IMR-90 (cell line): Measurements from ENCODE around the gene RPS6KA2. TPM values are rescaled to one million over a fixed set of nuclear protein-coding genes. Genes with fewer than 3 reads are reported as not detected.

Source experiments
- ATAC-seq: fragments of 200-7000 bp; cut with Tn5 transposase; 2 replicates; pipeline ENCODE4 v1.9.1; 2020; ENCODE audit warnings: low read depth, mild to moderate bottlenecking, moderate library complexity
- BruUV-seq: library from RNA; stranded (reverse); fragments of 400-500 nt; replicated peaks from 2 replicates; lab custom pipeline; 2021; lab: Mats Ljungman, UMichigan
- CTCF ChIA-PET: fragments of 300-600 bp; formaldehyde crosslinking; extraction: SDS; loops from one replicate; lab custom pipeline; 2021; ENCODE audit warnings: antibody characterized with exemption; lab: Yijun Ruan, JAX
- POLR2A ChIA-PET: fragments of 300-600 bp; sonication (Branson Sonifier 250); formaldehyde crosslinking; loops from one replicate; lab custom pipeline; 2022; ENCODE audit warnings: antibody characterized with exemption; ENCODE audit not compliant: unreplicated experiment; lab: Charles Lee
- DNase-seq: peaks from one replicate; pipeline ENCODE4 v3.0.0; 2013
- H2AFZ ChIP-seq: replicated peaks from 2 replicates; pipeline ENCODE3; 2013; ENCODE audit warnings: low read length, mild to moderate bottlenecking; ENCODE audit not compliant: poor library complexity
- H2AK5ac ChIP-seq: 2 replicates; pipeline ENCODE4 v1.6.1; 2013; ENCODE audit warnings: low read depth, low read length, inconsistent platforms
- H2AK9ac ChIP-seq: replicated peaks from 2 replicates; pipeline ENCODE3; 2013; ENCODE audit warnings: mild to moderate bottlenecking, low read depth, low read length, moderate library complexity; ENCODE audit not compliant: poor library complexity
- H2BK120ac ChIP-seq: 2 replicates; pipeline ENCODE4 v1.6.1; 2013; ENCODE audit warnings: low read depth, low read length, inconsistent platforms
- H2BK15ac ChIP-seq: 3 replicates; pipeline ENCODE4 v1.6.1; 2013; ENCODE audit warnings: low read depth, low read length, inconsistent platforms
- H2BK20ac ChIP-seq: 2 replicates; pipeline ENCODE4 v1.6.1; 2013; ENCODE audit warnings: low read depth, mild to moderate bottlenecking, inconsistent platforms, low read length, moderate library complexity
- H2BK5ac ChIP-seq: 2 replicates; pipeline ENCODE4 v1.6.1; 2013; ENCODE audit warnings: mild to moderate bottlenecking, low read depth, low read length, inconsistent platforms; ENCODE audit not compliant: poor library complexity, severe bottlenecking
- H3K14ac ChIP-seq: replicated peaks from 2 replicates; pipeline ENCODE4 v1.6.1; 2013; ENCODE audit warnings: low read depth, low read length, inconsistent platforms
- H3K18ac ChIP-seq: 2 replicates; pipeline ENCODE4 v1.6.1; 2013; ENCODE audit warnings: low read depth, low read length, control low read depth
- H3K23ac ChIP-seq: 2 replicates; pipeline ENCODE4 v1.6.1; 2013; ENCODE audit warnings: low read depth, low read length, inconsistent platforms
- H3K27ac ChIP-seq: 2 replicates; pipeline ENCODE4 v1.5.1; 2013; ENCODE audit warnings: mild to moderate bottlenecking, control low read depth, low read length; ENCODE audit not compliant: insufficient read depth
- H3K27me3 ChIP-seq: 2 replicates; pipeline ENCODE4 v1.6.1; 2013; ENCODE audit warnings: low read length; ENCODE audit not compliant: control insufficient read depth, insufficient read depth
- H3K36me3 ChIP-seq: 2 replicates; pipeline ENCODE4 v1.6.1; 2013; ENCODE audit warnings: low read length, mixed read lengths; ENCODE audit not compliant: control insufficient read depth, insufficient read depth
- H3K4ac ChIP-seq: 2 replicates; pipeline ENCODE4 v1.6.1; 2013; ENCODE audit warnings: low read depth, low read length, inconsistent platforms
- H3K4me1 ChIP-seq: 2 replicates; pipeline ENCODE4 v1.6.1; 2013; ENCODE audit warnings: low read length, mixed read lengths; ENCODE audit not compliant: control insufficient read depth, insufficient read depth
- H3K4me2 ChIP-seq: 2 replicates; pipeline ENCODE4 v1.6.1; 2013; ENCODE audit warnings: low read depth, mild to moderate bottlenecking, control low read depth, low read length, moderate library complexity
- H3K4me3 ChIP-seq: 2 replicates; pipeline ENCODE4 v1.5.1; 2013; ENCODE audit warnings: low read depth, mild to moderate bottlenecking, control low read depth, low read length, moderate library complexity; ENCODE audit not compliant: insufficient read depth
- H3K56ac ChIP-seq: 2 replicates; pipeline ENCODE4 v1.6.1; 2013; ENCODE audit warnings: low read length, inconsistent platforms; ENCODE audit not compliant: insufficient read depth; ENCODE audit errors: extremely low read depth
- H3K79me1 ChIP-seq, 2 experiments: 2 replicates each; pipeline ENCODE4 v1.6.1; 2013; ENCODE audit warnings: low read length in 2 of 2, inconsistent platforms in 1 of 2, low read depth in 1 of 2
- H3K9ac ChIP-seq: 2 replicates; pipeline ENCODE4 v1.6.1; 2013; ENCODE audit warnings: low read depth, low read length, control low read depth
- H3K9me1 ChIP-seq: 2 replicates; pipeline ENCODE4 v1.6.1; 2013; ENCODE audit warnings: low read length, inconsistent platforms; ENCODE audit not compliant: insufficient read depth
- H3K9me3 ChIP-seq: 2 replicates; pipeline ENCODE4 v1.6.1; 2013; ENCODE audit warnings: low read length; ENCODE audit not compliant: control insufficient read depth, insufficient read depth
- H4K20me1 ChIP-seq: 2 replicates; pipeline ENCODE4 v1.6.1; 2013; ENCODE audit warnings: low read length, inconsistent platforms; ENCODE audit not compliant: insufficient read depth
- H4K5ac ChIP-seq: 2 replicates; pipeline ENCODE4 v1.6.1; 2013; ENCODE audit warnings: mild to moderate bottlenecking, low read depth, low read length, control low read depth
- H4K8ac ChIP-seq, 2 experiments: 2 replicates each; pipeline ENCODE4 v1.6.1; 2013; ENCODE audit warnings: low read depth in 2 of 2, low read length in 2 of 2, control low read depth in 1 of 2, inconsistent platforms in 1 of 2
- H4K91ac ChIP-seq: 2 replicates; pipeline ENCODE4 v1.6.1; 2013; ENCODE audit warnings: low read depth, low read length, inconsistent platforms; ENCODE audit not compliant: insufficient read depth
- BHLHE40 ChIP-seq: fragments of 150-350 bp; IDR thresholded peaks from 2 replicates; pipeline ENCODE4 v1.6.1; 2016; ENCODE audit warnings: mild to moderate bottlenecking, low read depth, low read length
- CHD1 ChIP-seq: IDR thresholded peaks from 2 replicates; pipeline ENCODE4 v1.6.1; 2012; ENCODE audit warnings: low read depth, low read length, improper control_type of control experiment
- FOS ChIP-seq: fragments of 150-350 bp; IDR thresholded peaks from 2 replicates; pipeline ENCODE4 v1.6.1; 2016; ENCODE audit warnings: low read depth, low read length
- MAZ ChIP-seq: IDR thresholded peaks from 2 replicates; pipeline ENCODE4 v1.6.1; 2012; ENCODE audit warnings: low read depth, mild to moderate bottlenecking, low read length, improper control_type of control experiment, moderate library complexity, borderline replicate concordance
- MXI1 ChIP-seq: IDR thresholded peaks from 2 replicates; pipeline ENCODE4 v1.6.1; 2012; ENCODE audit warnings: low read depth, mild to moderate bottlenecking, low read length, moderate library complexity, borderline replicate concordance
- RCOR1 ChIP-seq: IDR thresholded peaks from 2 replicates; pipeline ENCODE4 v1.6.1; 2012; ENCODE audit warnings: mild to moderate bottlenecking, low read length, improper control_type of control experiment; ENCODE audit not compliant: insufficient replicate concordance
- RFX5 ChIP-seq: IDR thresholded peaks from 2 replicates; pipeline ENCODE4 v1.8.0; 2012; ENCODE audit warnings: low read depth, mild to moderate bottlenecking, low read length, moderate library complexity
- SMC3 ChIP-seq: fragments of 150-350 bp; IDR thresholded peaks from 2 replicates; pipeline ENCODE4 v1.6.1; 2016; ENCODE audit warnings: low read depth, mild to moderate bottlenecking, antibody characterized with exemption, low read length, moderate library complexity
- WGBS, 2 experiments: methylation state at CpG; one replicate each; pipeline versions ENCODE4 v1.1.5 to v1.1.7; 2013; ENCODE audit warnings: missing lambda C conversion rate in 2 of 2; ENCODE audit not compliant: insufficient read length in 1 of 2; ENCODE audit errors: extremely low coverage in 2 of 2; 5-methylcytosine and 5-hydroxymethylcytosine counted together
- dilution Hi-C: fragments of 300-500 bp; cut with HindIII; formaldehyde crosslinking; loops from one replicate; pipeline ENCODE4 v1.14.3; 2018; ENCODE audit warnings: low sequenced_read_pairs; ENCODE audit not compliant: unreplicated experiment
- in situ Hi-C: fragments of 300-500 bp; cut with MboI; formaldehyde crosslinking; loops from 3 replicates; pipeline ENCODE4 v1.14.3; 2019; ENCODE audit warnings: low sequenced_read_pairs, inconsistent platforms, mixed read lengths
- intact Hi-C: fragments of 100-400 bp; cut with micrococcal nuclease; formaldehyde crosslinking; loops from 2 replicates; pipeline ENCODE4 v1.10.0; 2022
- polyA plus RNA-seq, 3 experiments: library from polyadenylated mRNA; depleted of rRNA; stranded (reverse); fragments of >200 nt; gene quantifications; 2 replicates each; pipeline ENCODE4 v1.2.3, GENCODE V29; 2012; ENCODE audit warnings: low replicate concordance in 1 of 3
- total RNA-seq: library from RNA; depleted of rRNA; stranded (reverse); fragments of >200 nt; gene quantifications from 2 replicates; pipeline ENCODE4 v1.2.3, GENCODE V29; 2012
- TF ChIP-seq, protein P1 (sequence below): fragments of 150-350 bp; IDR thresholded peaks from 2 replicates; pipeline ENCODE4 v1.6.1; 2016; ENCODE audit warnings: low read depth, mild to moderate bottlenecking, low read length, moderate library complexity, borderline replicate concordance
- TF ChIP-seq, protein P2 (sequence below): fragments of 150-350 bp; IDR thresholded peaks from 2 replicates; pipeline ENCODE4 v1.6.1; 2017; ENCODE audit warnings: mild to moderate bottlenecking, antibody characterized with exemption, low read length, low read depth
- TF ChIP-seq, protein P3 (sequence below): conservative IDR thresholded peaks from 2 replicates; pipeline ENCODE4 v1.5.1; 2012; ENCODE audit warnings: mild to moderate bottlenecking, low read depth, low read length, improper control_type of control experiment

RPS6KA2 gene
- total and polyA plus RNA-seq, 2 of the 4 experiments (the other 2 are of a cell fraction), result 26.9 to 31.3 TPM

DNA sequence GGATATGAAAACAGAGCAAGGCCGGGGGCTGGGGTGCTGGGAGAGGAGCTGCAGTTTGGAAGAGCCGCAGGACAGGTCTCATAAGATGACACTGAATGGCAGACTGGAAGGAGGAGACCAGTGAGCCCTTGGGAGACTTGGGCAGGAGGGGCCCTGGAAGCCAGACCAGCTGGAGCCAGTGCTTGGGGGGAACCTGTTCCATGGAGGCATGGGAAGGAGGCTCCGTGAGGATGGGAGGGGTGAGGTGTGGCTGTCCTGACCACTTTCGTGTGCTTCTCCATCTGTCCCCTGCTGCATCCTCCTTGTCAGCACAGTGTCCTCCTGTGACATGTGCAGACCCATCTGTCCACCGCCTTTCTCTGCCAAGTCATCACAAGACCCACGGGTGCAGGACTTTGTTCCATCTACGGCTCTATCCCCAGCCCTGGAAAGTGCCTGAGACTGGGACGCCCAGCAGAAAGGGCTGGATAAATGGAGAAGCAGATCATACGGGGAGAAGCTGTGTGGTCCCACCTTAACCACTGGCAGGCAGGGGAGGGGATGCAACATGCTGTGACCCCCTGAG is 159.5 kb downstream of the RPS6KA2 start:
- intact Hi-C loops, result loop anchor here (5.0 kb wide), 1 partner anchor 160 kb away; the partner anchor contains the start of gene RPS6KA2
- H3K18ac ChIP-seq, result no peak overlapping the region
- peak overlapping the region; percentile 23; the same call in 1 of the 2 replicates for H2AK5ac ChIP-seq
- in situ Hi-C loops, result no loop called here
- no peak overlapping the region for H3K23ac ChIP-seq
- CTCF ChIA-PET, result no interaction called here
- BruUV-seq, result no TSS peak
- WGBS, 2 experiments, result 71% methylated on average over 1 of the region's 9 CpGs; no CpG with 5 or more reads in 1 of the 2 experiments
- no peak overlapping the region for H2BK15ac ChIP-seq
- no peak overlapping the region for H4K5ac ChIP-seq
- H3K14ac ChIP-seq, result no peak overlapping the region
- H3K4me2 ChIP-seq, result no peak overlapping the region
- no peak overlapping the region for H2BK5ac ChIP-seq
- no peak overlapping the region for H4K8ac ChIP-seq
- no peak overlapping the region for H4K91ac ChIP-seq
- peaks cover 18% of the 10 kb centered on the region for H3K9me1 ChIP-seq
- H3K9me3 ChIP-seq, result no peaks in the 10 kb centered on the region
- H3K4ac ChIP-seq, result no peak overlapping the region
- H3K4me3 ChIP-seq, result no peak overlapping the region
- H3K56ac ChIP-seq, result no peak overlapping the region
- H2BK20ac ChIP-seq, result no peak overlapping the region
- dilution Hi-C loops, result no loop called here
- H3K27me3 ChIP-seq, result no peaks in the 10 kb centered on the region
- H3K79me1 ChIP-seq, result no peaks in the 10 kb centered on the region
- no peak overlapping the region for H2BK120ac ChIP-seq
- POLR2A ChIA-PET, result no interaction called here
- no peak for DNase-seq
- no peak overlapping the region for H2AK9ac ChIP-seq
- no peak overlapping the region for H3K27ac ChIP-seq
- peaks cover 2% of the 10 kb centered on the region; the same call in 1 of the 2 replicates for H3K4me1 ChIP-seq
- H4K20me1 ChIP-seq, result peaks cover 7% of the 10 kb centered on the region
- ATAC-seq, result no peak
- TF ChIP-seq FOS, result no peak
- TF ChIP-seq BHLHE40, result no peak
- TF ChIP-seq, protein P1, sequence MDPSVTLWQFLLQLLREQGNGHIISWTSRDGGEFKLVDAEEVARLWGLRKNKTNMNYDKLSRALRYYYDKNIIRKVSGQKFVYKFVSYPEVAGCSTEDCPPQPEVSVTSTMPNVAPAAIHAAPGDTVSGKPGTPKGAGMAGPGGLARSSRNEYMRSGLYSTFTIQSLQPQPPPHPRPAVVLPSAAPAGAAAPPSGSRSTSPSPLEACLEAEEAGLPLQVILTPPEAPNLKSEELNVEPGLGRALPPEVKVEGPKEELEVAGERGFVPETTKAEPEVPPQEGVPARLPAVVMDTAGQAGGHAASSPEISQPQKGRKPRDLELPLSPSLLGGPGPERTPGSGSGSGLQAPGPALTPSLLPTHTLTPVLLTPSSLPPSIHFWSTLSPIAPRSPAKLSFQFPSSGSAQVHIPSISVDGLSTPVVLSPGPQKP, result no peak
- no peak for TF ChIP-seq MXI1
- no peak for TF ChIP-seq CHD1
- TF ChIP-seq RCOR1, result no peak
- TF ChIP-seq, protein P2, sequence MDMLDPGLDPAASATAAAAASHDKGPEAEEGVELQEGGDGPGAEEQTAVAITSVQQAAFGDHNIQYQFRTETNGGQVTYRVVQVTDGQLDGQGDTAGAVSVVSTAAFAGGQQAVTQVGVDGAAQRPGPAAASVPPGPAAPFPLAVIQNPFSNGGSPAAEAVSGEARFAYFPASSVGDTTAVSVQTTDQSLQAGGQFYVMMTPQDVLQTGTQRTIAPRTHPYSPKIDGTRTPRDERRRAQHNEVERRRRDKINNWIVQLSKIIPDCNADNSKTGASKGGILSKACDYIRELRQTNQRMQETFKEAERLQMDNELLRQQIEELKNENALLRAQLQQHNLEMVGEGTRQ, result no peak
- TF ChIP-seq RFX5, result no peak
- TF ChIP-seq, protein P3, sequence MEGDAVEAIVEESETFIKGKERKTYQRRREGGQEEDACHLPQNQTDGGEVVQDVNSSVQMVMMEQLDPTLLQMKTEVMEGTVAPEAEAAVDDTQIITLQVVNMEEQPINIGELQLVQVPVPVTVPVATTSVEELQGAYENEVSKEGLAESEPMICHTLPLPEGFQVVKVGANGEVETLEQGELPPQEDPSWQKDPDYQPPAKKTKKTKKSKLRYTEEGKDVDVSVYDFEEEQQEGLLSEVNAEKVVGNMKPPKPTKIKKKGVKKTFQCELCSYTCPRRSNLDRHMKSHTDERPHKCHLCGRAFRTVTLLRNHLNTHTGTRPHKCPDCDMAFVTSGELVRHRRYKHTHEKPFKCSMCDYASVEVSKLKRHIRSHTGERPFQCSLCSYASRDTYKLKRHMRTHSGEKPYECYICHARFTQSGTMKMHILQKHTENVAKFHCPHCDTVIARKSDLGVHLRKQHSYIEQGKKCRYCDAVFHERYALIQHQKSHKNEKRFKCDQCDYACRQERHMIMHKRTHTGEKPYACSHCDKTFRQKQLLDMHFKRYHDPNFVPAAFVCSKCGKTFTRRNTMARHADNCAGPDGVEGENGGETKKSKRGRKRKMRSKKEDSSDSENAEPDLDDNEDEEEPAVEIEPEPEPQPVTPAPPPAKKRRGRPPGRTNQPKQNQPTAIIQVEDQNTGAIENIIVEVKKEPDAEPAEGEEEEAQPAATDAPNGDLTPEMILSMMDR, result no peak
- no peak for TF ChIP-seq SMC3
- TF ChIP-seq MAZ, result no peak
- H2AFZ ChIP-seq, result no peak overlapping the region
- peaks cover 52% of the 10 kb centered on the region for H3K36me3 ChIP-seq
- no peak overlapping the region for H3K9ac ChIP-seq
